Progenitor cell of endocrine pancreas (in vitro differentiated cells): ENCODE data around the gene SCGB2B2. TPM values are rescaled to one million over a fixed set of nuclear protein-coding genes. Genes with fewer than 3 reads are reported as not detected.

ENCODE experiments used
- DNase-seq: peaks from one replicate; pipeline ENCODE4 v3.0.0; 2021; ENCODE audit warnings: low spot score; ENCODE audit not compliant: unreplicated experiment
- H3K27ac Mint-ChIP-seq: 2 replicates; pipeline ENCODE4 v1.8.0; 2021; ENCODE audit warnings: mild to moderate bottlenecking, moderate library complexity, mixed read lengths
- H3K27me3 Mint-ChIP-seq: 2 replicates; pipeline ENCODE4 v1.8.0; 2021; ENCODE audit warnings: mixed read lengths
- H3K36me3 Mint-ChIP-seq: 2 replicates; pipeline ENCODE4 v1.8.0; 2022; ENCODE audit warnings: mixed read lengths; ENCODE audit not compliant: insufficient read depth
- H3K4me1 Mint-ChIP-seq: 2 replicates; pipeline ENCODE4 v1.8.0; 2021; ENCODE audit warnings: low read depth, mixed read lengths
- H3K4me3 Mint-ChIP-seq: 2 replicates; pipeline ENCODE4 v1.8.0; 2021; ENCODE audit warnings: low read depth, mild to moderate bottlenecking, moderate library complexity, mixed read lengths
- H3K9me3 Mint-ChIP-seq: 2 replicates; pipeline ENCODE4 v1.8.0; 2021; ENCODE audit warnings: low read depth, mixed read lengths
- total RNA-seq: library from RNA; stranded (reverse); gene quantifications from 2 replicates; pipeline ENCODE4 v1.2.1, GENCODE V29; 2021
- TF ChIP-seq, protein P1 (sequence below): fragments of 200-600 bp; sonication (generic); IDR thresholded peaks from one replicate; pipeline ENCODE4 v1.5.0; 2021; ENCODE audit warnings: antibody characterized with exemption, mild to moderate bottlenecking; ENCODE audit not compliant: unreplicated experiment

The SCGB2B2 gene
- total RNA-seq, 1 donor from 2014 or later, result 0.84 TPM

- TF ChIP-seq, protein P1, sequence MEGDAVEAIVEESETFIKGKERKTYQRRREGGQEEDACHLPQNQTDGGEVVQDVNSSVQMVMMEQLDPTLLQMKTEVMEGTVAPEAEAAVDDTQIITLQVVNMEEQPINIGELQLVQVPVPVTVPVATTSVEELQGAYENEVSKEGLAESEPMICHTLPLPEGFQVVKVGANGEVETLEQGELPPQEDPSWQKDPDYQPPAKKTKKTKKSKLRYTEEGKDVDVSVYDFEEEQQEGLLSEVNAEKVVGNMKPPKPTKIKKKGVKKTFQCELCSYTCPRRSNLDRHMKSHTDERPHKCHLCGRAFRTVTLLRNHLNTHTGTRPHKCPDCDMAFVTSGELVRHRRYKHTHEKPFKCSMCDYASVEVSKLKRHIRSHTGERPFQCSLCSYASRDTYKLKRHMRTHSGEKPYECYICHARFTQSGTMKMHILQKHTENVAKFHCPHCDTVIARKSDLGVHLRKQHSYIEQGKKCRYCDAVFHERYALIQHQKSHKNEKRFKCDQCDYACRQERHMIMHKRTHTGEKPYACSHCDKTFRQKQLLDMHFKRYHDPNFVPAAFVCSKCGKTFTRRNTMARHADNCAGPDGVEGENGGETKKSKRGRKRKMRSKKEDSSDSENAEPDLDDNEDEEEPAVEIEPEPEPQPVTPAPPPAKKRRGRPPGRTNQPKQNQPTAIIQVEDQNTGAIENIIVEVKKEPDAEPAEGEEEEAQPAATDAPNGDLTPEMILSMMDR, result no peak
- Mint-ChIP-seq H3K27ac (no peak overlapping the region), H3K27me3 (peaks cover 3% of the 10 kb centered on the region), H3K9me3 (no peaks in the 10 kb centered on the region), H3K4me1 (no peaks in the 10 kb centered on the region), H3K4me3 (no peak overlapping the region), H3K36me3 (no peaks in the 10 kb centered on the region)
- no peak for DNase-seq
Observed at GRCh38 chr19:34644991-34645461, 31.9 kb downstream of the SCGB2B2 start.

DNA sequence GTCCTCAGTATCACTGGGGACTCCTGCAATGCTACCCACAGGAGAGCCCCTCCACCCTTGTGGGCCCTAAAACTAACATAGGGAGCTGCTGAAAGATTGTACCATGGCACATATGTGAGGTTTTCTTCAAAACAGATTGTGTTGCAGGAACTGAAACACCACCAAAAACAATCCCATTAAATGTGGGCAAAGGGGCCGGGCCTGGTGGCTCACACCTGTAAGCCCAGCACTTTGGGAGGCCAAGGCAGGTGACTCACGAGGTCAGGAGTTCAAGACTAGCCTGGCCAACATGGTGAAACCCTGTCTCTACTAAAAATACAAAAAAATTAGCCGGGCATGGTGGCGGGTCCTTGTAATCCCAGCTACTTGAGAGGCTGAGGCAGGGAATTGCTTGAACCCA lies 34.7 kb downstream of the SCGB2B2 start:
- no peaks in the 10 kb centered on the region for H3K36me3 Mint-ChIP-seq
- no peak overlapping the region for H3K27ac Mint-ChIP-seq
- no peaks in the 10 kb centered on the region for H3K4me1 Mint-ChIP-seq
- no peaks in the 10 kb centered on the region for H3K9me3 Mint-ChIP-seq
- DNase-seq, result no peak
- H3K4me3 Mint-ChIP-seq, result no peak overlapping the region
- TF ChIP-seq, protein P1, result no peak
- H3K27me3 Mint-ChIP-seq, result peaks cover 3% of the 10 kb centered on the region

- Mint-ChIP-seq H3K4me3 (no peak overlapping the region), H3K27me3 (peaks cover 3% of the 10 kb centered on the region), H3K9me3 (peaks cover 17% of the 10 kb centered on the region), H3K4me1 (no peaks in the 10 kb centered on the region), H3K36me3 (peaks cover 2% of the 10 kb centered on the region), H3K27ac (no peak overlapping the region)
- TF ChIP-seq, protein P1, result peak; percentile 75
- no peak for DNase-seq
Observed at GRCh38 chr19:34639491-34640085, 37.4 kb downstream of the SCGB2B2 start.

GRCh38 chr19:34633802-34634201 lies 43.2 kb downstream of the SCGB2B2 start:
- peaks cover 2% of the 10 kb centered on the region for H3K36me3 Mint-ChIP-seq
- H3K9me3 Mint-ChIP-seq, result peaks cover 34% of the 10 kb centered on the region
- TF ChIP-seq, protein P1, result no peak
- H3K27me3 Mint-ChIP-seq, result no peaks in the 10 kb centered on the region
- no peak overlapping the region for H3K27ac Mint-ChIP-seq
- H3K4me3 Mint-ChIP-seq, result no peak overlapping the region
- no peak for DNase-seq
- H3K4me1 Mint-ChIP-seq, result no peaks in the 10 kb centered on the region

Other genes with a start within 250 kb of the SCGB2B2 start
- 111 and 120 TPM in 2 replicates for gene UBA2, start 248.8 kb downstream of the SCGB2B2 start, total RNA-seq
- 23.1 and 24.4 TPM in 2 replicates for gene WTIP, start 195.4 kb downstream of the SCGB2B2 start, total RNA-seq
- gene ZNF302, start 519 bp upstream of the SCGB2B2 start, total RNA-seq, result 40.1 and 41.9 TPM in 2 replicates
- gene ZNF181, start 57.1 kb upstream of the SCGB2B2 start, total RNA-seq, result 10.1 and 10.3 TPM in 2 replicates
- 8.6 and 9.1 TPM in 2 replicates for gene ZNF599, start 96.1 kb upstream of the SCGB2B2 start, total RNA-seq
- gene ZNF30, start 249.7 kb upstream of the SCGB2B2 start, total RNA-seq, result 5.9 and 7.7 TPM in 2 replicates